ENCODE measurements around the gene TMEM263. TPM values are rescaled to one million over a fixed set of nuclear protein-coding genes. Genes with fewer than 3 reads are reported as not detected.
"Not testable (repeated sequence)": the region's sequence is repeated elsewhere in the genome, so short reads cannot be mapped to it uniquely, and the experiment has no call there.

The TMEM263 gene
- total and polyA plus RNA-seq, 2 donors (not counting 1 experiment from before 2014, with no cell fraction given): 97.9 to 116 TPM

- Histone ChIP-seq H3K9ac (ENCODE audit: insufficient read depth, low read length) (peak within 1 kb of the TSS; percentile 89), H3K4me3 (replicated peaks in 1 of 4; ENCODE audit: control extremely low read depth in 1 of 4, insufficient read depth in 1 of 4, low read depth in 3 of 4, low read length in 4 of 4) (peak within 1 kb of the TSS; percentile 68 to 78 (median 76)), H3K4me1 (ENCODE audit: control insufficient read depth, extremely low read depth, insufficient read depth, low read length) (peaks cover 7% of the 10 kb centered on the region), H3K4me2 (ENCODE audit: extremely low read depth, insufficient read depth, low read length) (peak within 1 kb of the TSS; percentile 81), H4K20me1 (ENCODE audit: control insufficient read depth, extremely low read depth, insufficient read depth, low read length) (no peaks in the 10 kb centered on the region), H3K79me2 (ENCODE audit: control insufficient read depth, insufficient read depth, low read length) (no peaks in the 10 kb centered on the region), H3K36me3 (ENCODE audit: control insufficient read depth, insufficient read depth, low read length) (no peaks in the 10 kb centered on the region), H2AFZ (ENCODE audit: low read length) (peak within 1 kb of the TSS; percentile 76), H3K27ac (ENCODE audit: insufficient read depth, low read length) (peak within 1 kb of the TSS; percentile 87), H3K9me3 (ENCODE audit: control insufficient read depth, insufficient read depth, low read depth, low read length) (no peaks in the 10 kb centered on the region), H3K27me3 (ENCODE audit: control insufficient read depth, insufficient read depth, low read length) (no peaks in the 10 kb centered on the region)
- peak; percentile 93 to 95 for DNase-seq (ENCODE audit: low read depth in 2 of 2)
- no peak for TF ChIP-seq EZH2 (IDR thresholded peaks at IDR 0.05; ENCODE audit: low read length, missing control alignments)
- TF ChIP-seq, protein P1, sequence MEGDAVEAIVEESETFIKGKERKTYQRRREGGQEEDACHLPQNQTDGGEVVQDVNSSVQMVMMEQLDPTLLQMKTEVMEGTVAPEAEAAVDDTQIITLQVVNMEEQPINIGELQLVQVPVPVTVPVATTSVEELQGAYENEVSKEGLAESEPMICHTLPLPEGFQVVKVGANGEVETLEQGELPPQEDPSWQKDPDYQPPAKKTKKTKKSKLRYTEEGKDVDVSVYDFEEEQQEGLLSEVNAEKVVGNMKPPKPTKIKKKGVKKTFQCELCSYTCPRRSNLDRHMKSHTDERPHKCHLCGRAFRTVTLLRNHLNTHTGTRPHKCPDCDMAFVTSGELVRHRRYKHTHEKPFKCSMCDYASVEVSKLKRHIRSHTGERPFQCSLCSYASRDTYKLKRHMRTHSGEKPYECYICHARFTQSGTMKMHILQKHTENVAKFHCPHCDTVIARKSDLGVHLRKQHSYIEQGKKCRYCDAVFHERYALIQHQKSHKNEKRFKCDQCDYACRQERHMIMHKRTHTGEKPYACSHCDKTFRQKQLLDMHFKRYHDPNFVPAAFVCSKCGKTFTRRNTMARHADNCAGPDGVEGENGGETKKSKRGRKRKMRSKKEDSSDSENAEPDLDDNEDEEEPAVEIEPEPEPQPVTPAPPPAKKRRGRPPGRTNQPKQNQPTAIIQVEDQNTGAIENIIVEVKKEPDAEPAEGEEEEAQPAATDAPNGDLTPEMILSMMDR (conservative IDR thresholded peaks at IDR 0.05 in 1 of 2, IDR thresholded peaks at IDR 0.05 in 1 of 2; ENCODE audit: low read depth in 1 of 2, low read length in 2 of 2): no peak
Observed at GRCh38 chr12:106986625-106987389, 31.1 kb downstream of the TMEM263 start, which contains the start of gene MTERF2. MTERF2 (minus strand) TSS chr12:106987146; CDS start chr12:106978714, 8,432 bp downstream.

- Histone ChIP-seq H3K4me2 (ENCODE audit: extremely low read depth, insufficient read depth, low read length) (no peak overlapping the region), H3K27me3 (ENCODE audit: control insufficient read depth, insufficient read depth, low read length) (no peaks in the 10 kb centered on the region), H3K4me1 (ENCODE audit: control insufficient read depth, extremely low read depth, insufficient read depth, low read length) (peaks cover 7% of the 10 kb centered on the region), H4K20me1 (ENCODE audit: control insufficient read depth, extremely low read depth, insufficient read depth, low read length) (no peaks in the 10 kb centered on the region), H3K4me3 (replicated peaks in 1 of 4; ENCODE audit: control extremely low read depth in 1 of 4, insufficient read depth in 1 of 4, low read depth in 3 of 4, low read length in 4 of 4) (no peak overlapping the region), H3K9ac (ENCODE audit: insufficient read depth, low read length) (no peak overlapping the region), H3K9me3 (ENCODE audit: control insufficient read depth, insufficient read depth, low read depth, low read length) (no peaks in the 10 kb centered on the region), H3K79me2 (ENCODE audit: control insufficient read depth, insufficient read depth, low read length) (no peaks in the 10 kb centered on the region), H2AFZ (ENCODE audit: low read length) (no peak overlapping the region), H3K27ac (ENCODE audit: insufficient read depth, low read length) (no peak overlapping the region), H3K36me3 (ENCODE audit: control insufficient read depth, insufficient read depth, low read length) (no peaks in the 10 kb centered on the region)
- TF ChIP-seq, protein P1 (conservative IDR thresholded peaks at IDR 0.05 in 1 of 2, IDR thresholded peaks at IDR 0.05 in 1 of 2; ENCODE audit: low read depth in 1 of 2, low read length in 2 of 2): no peak
- TF ChIP-seq EZH2 (IDR thresholded peaks at IDR 0.05; ENCODE audit: low read length, missing control alignments): no peak
- DNase-seq (ENCODE audit: low read depth in 2 of 2): no peak
Observed at GRCh38 chr12:106987846-106988245, 32.1 kb downstream of the TMEM263 start.

DNA sequence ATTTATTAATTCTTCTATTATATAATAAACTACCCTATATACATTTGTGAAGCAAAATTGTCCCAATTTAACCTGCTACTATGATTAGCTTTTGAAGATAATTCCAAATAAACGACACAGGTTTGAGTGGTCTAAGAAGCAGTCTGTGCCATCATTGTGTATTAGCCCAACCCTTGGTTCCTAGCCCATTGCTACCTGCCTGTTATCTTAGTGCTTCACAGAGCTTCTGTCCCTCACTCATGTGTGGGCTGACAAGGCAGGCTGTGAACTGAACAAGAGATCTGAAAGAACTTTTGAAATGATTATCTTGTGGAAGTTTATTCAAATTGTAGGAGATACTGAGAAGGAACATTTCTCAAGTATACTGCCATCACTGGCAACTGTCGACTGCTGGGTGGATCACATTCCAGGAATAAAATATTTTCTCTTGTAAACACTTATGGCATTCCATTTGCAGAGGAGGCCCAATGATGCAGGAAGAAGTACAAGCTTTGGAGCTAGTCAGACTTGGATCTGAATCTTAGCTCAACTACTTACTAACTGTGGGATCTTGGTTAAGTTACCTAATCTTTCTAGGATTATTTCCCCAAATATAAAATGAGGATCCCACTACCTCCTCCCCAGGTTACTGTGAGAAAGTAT, 39.0 kb downstream of the TMEM263 start:
- peaks cover 4% of the 10 kb centered on the region for H3K4me1 ChIP-seq (ENCODE audit: control insufficient read depth, extremely low read depth, insufficient read depth, low read length)
- no peaks in the 10 kb centered on the region for H3K79me2 ChIP-seq (ENCODE audit: control insufficient read depth, insufficient read depth, low read length)
- H3K4me2 ChIP-seq (ENCODE audit: extremely low read depth, insufficient read depth, low read length): peak overlapping the region; percentile 66
- H3K9ac ChIP-seq (ENCODE audit: insufficient read depth, low read length): no peak overlapping the region
- no peaks in the 10 kb centered on the region for H4K20me1 ChIP-seq (ENCODE audit: control insufficient read depth, extremely low read depth, insufficient read depth, low read length)
- TF ChIP-seq, protein P1 (conservative IDR thresholded peaks at IDR 0.05 in 1 of 2, IDR thresholded peaks at IDR 0.05 in 1 of 2; ENCODE audit: low read depth in 1 of 2, low read length in 2 of 2): no peak
- TF ChIP-seq EZH2 (IDR thresholded peaks at IDR 0.05; ENCODE audit: low read length, missing control alignments): no peak
- no peaks in the 10 kb centered on the region for H3K27me3 ChIP-seq (ENCODE audit: control insufficient read depth, insufficient read depth, low read length)
- peak; percentile 49 to 68 for DNase-seq (ENCODE audit: low read depth in 2 of 2)
- H2AFZ ChIP-seq (ENCODE audit: low read length): no peak overlapping the region
- no peak overlapping the region for H3K4me3 ChIP-seq (replicated peaks in 1 of 4; ENCODE audit: control extremely low read depth in 1 of 4, insufficient read depth in 1 of 4, low read depth in 3 of 4, low read length in 4 of 4)
- H3K9me3 ChIP-seq (ENCODE audit: control insufficient read depth, insufficient read depth, low read depth, low read length): no peaks in the 10 kb centered on the region
- peak overlapping the region; percentile 38 for H3K27ac ChIP-seq (ENCODE audit: insufficient read depth, low read length)
- no peaks in the 10 kb centered on the region for H3K36me3 ChIP-seq (ENCODE audit: control insufficient read depth, insufficient read depth, low read length)

GRCh38 chr12:106996102-106996501, 40.4 kb downstream of the TMEM263 start:
- H3K9me3 ChIP-seq (ENCODE audit: control insufficient read depth, insufficient read depth, low read depth, low read length); H3K79me2 ChIP-seq (ENCODE audit: control insufficient read depth, insufficient read depth, low read length); H3K4me2 ChIP-seq (ENCODE audit: extremely low read depth, insufficient read depth, low read length); H3K27ac ChIP-seq (ENCODE audit: insufficient read depth, low read length); H3K9ac ChIP-seq (ENCODE audit: insufficient read depth, low read length); DNase-seq (ENCODE audit: low read depth in 2 of 2); H2AFZ ChIP-seq (ENCODE audit: low read length); H3K4me1 ChIP-seq (ENCODE audit: control insufficient read depth, extremely low read depth, insufficient read depth, low read length); H4K20me1 ChIP-seq (ENCODE audit: control insufficient read depth, extremely low read depth, insufficient read depth, low read length); H3K4me3 ChIP-seq (replicated peaks in 1 of 4; ENCODE audit: control extremely low read depth in 1 of 4, insufficient read depth in 1 of 4, low read depth in 3 of 4, low read length in 4 of 4); H3K36me3 ChIP-seq (ENCODE audit: control insufficient read depth, insufficient read depth, low read length); H3K27me3 ChIP-seq (ENCODE audit: control insufficient read depth, insufficient read depth, low read length): not testable (repeated sequence)
